Esophagus muscularis mucosa (tissue), 4 donors: Measurements from ENCODE around the gene MITD1. TPM values are rescaled to one million over a fixed set of nuclear protein-coding genes. Genes with fewer than 3 reads are reported as not detected.
"Not testable (repeated sequence)": the region's sequence is repeated elsewhere in the genome, so short reads cannot be mapped to it uniquely, and the experiment has no call there.

Experiments used
- DNase-seq: peaks from one replicate; pipeline ENCODE4 v3.0.0-alpha.2; 2017; ENCODE audit errors: extremely low spot score
- H3K27ac ChIP-seq, 4 donors: fragments of 200-600 bp; sonication (generic); replicated peaks in 1 of 4; 1 replicate in 3 of 4; 2 replicates in 1 of 4; pipeline ENCODE4 v1.5.1; 2016 to 2019; ENCODE audit warnings: mild to moderate bottlenecking in 1 of 4
- H3K27me3 ChIP-seq, 4 donors: fragments of 200-600 bp; sonication (generic); one replicate each; pipeline versions ENCODE4 v1.5.1 to v1.6.0; 2016 to 2019
- H3K36me3 ChIP-seq, 4 donors: fragments of 200-600 bp; sonication (generic); one replicate each; pipeline ENCODE4 v1.5.1; 2016 to 2019
- H3K4me1 ChIP-seq, 4 donors: fragments of 200-600 bp; sonication (generic); one replicate each; pipeline ENCODE4 v1.5.1; 2016 to 2019
- H3K4me3 ChIP-seq, 4 donors: fragments of 200-600 bp; sonication (generic); 1 replicate in 2 of 4; 2 replicates in 2 of 4; pipeline ENCODE4 v1.5.1; 2016 to 2019; ENCODE audit warnings: mild to moderate bottlenecking in 4 of 4, moderate library complexity in 1 of 4
- H3K9me3 ChIP-seq, 4 donors: fragments of 200-600 bp; sonication (generic); 1 replicate in 3 of 4; 2 replicates in 1 of 4; pipeline ENCODE4 v1.5.1; 2016 to 2019
- CTCF ChIP-seq, 3 experiments: fragments of 200-600 bp in 2 of 3; fragments of 450-650 bp in 1 of 3; sonication (generic) in 2 of 3; IDR thresholded peaks; one replicate each; pipeline ENCODE4 v1.5.1; 2017 to 2019; ENCODE audit warnings: antibody characterized with exemption in 3 of 3, mild to moderate bottlenecking in 2 of 3, moderate library complexity in 1 of 3
- EP300 ChIP-seq: sonication (generic); formaldehyde crosslinking; IDR thresholded peaks from one replicate; pipeline ENCODE4 v1.6.1; 2017; ENCODE audit warnings: antibody characterized with exemption
- POLR2A ChIP-seq: fragments of 450-650 bp; IDR thresholded peaks from one replicate; pipeline ENCODE4 v1.6.1; 2017; ENCODE audit warnings: antibody characterized with exemption, moderate library complexity, mild to moderate bottlenecking, low read depth
- POLR2AphosphoS5 ChIP-seq, 2 donors: sonication (generic); formaldehyde crosslinking; IDR thresholded peaks; one replicate each; pipeline ENCODE4 v1.6.1; 2017; ENCODE audit warnings: antibody characterized with exemption in 2 of 2
- WGBS: methylation state at CpG from one replicate; pipeline ENCODE4 v1.1.5; 2018; 5-methylcytosine and 5-hydroxymethylcytosine counted together
- intact Hi-C: fragments of 100-400 bp; cut with DNase I; formaldehyde crosslinking; loops from one replicate; pipeline ENCODE4 v1.15.1; 2023
- total RNA-seq, 4 donors: library from RNA; depleted of rRNA; stranded (reverse); fragments of >200 nt; gene quantifications; one replicate each; pipeline versions ENCODE4 v1.1.0 to v1.2.1, GENCODE V29; 2016

MITD1 gene
- total RNA-seq, 4 donors from 2014 or later: 15.6 to 17.3 (median 17.0) TPM

- peaks cover 6 to 27% (median 14%) of the 10 kb centered on the region in 4 donors for H3K36me3 ChIP-seq
- no peak overlapping the region for H3K4me3 ChIP-seq
- WGBS: 89% methylated on average over 4 of the region's 4 CpGs
- DNase-seq: no peak
- peak in 1 of 3 experiments; percentile 20 for TF ChIP-seq CTCF (IDR thresholded peaks at IDR 0.05)
- TF ChIP-seq POLR2AphosphoS5 (IDR thresholded peaks at IDR 0.05): no peak
- TF ChIP-seq POLR2A: no peak
- no peaks in the 10 kb centered on the region for H3K4me1 ChIP-seq
- intact Hi-C loops: no loop called here
- no peaks in the 10 kb centered on the region for H3K27me3 ChIP-seq
- no peak overlapping the region for H3K27ac ChIP-seq
- no peaks in the 10 kb centered on the region for H3K9me3 ChIP-seq
Observed at GRCh38 chr2:99201959-99202678, 21.3 kb upstream of the MITD1 start.

GRCh38 chr2:99200076-99200800 is 19.4 kb upstream of the MITD1 start:
- 90% methylated on average over 7 of the region's 7 CpGs for WGBS
- TF ChIP-seq EP300: no peak
- TF ChIP-seq POLR2A: no peak
- no peak for TF ChIP-seq CTCF (IDR thresholded peaks at IDR 0.05)
- TF ChIP-seq POLR2AphosphoS5 (IDR thresholded peaks at IDR 0.05): no peak
- Histone ChIP-seq H3K4me3 (no peak overlapping the region), H3K36me3 (peaks cover 25 to 46% (median 33%) of the 10 kb centered on the region in 4 donors), H3K27ac (no peak overlapping the region), H3K27me3 (no peaks in the 10 kb centered on the region), H3K9me3 (no peaks in the 10 kb centered on the region), H3K4me1 (no peaks in the 10 kb centered on the region)
- intact Hi-C loops: no loop called here
- DNase-seq: no peak

GRCh38 chr2:99198103-99198841 is 17.4 kb upstream of the MITD1 start:
- no peak for DNase-seq
- peaks cover 29 to 63% (median 42%) of the 10 kb centered on the region in 4 donors for H3K36me3 ChIP-seq
- no peak overlapping the region for H3K4me3 ChIP-seq
- intact Hi-C loops: no loop called here
- no peak for TF ChIP-seq CTCF (IDR thresholded peaks at IDR 0.05)
- no peak for TF ChIP-seq POLR2A
- no peak for TF ChIP-seq EP300
- TF ChIP-seq POLR2AphosphoS5 (IDR thresholded peaks at IDR 0.05): no peak
- no peak overlapping the region for H3K27ac ChIP-seq
- H3K27me3 ChIP-seq: no peaks in the 10 kb centered on the region
- no peaks in the 10 kb centered on the region for H3K9me3 ChIP-seq
- no peaks in the 10 kb centered on the region for H3K4me1 ChIP-seq
- WGBS: 91% methylated on average over 6 of the region's 6 CpGs

- H3K27ac ChIP-seq, DNase-seq, H3K4me1 ChIP-seq, intact Hi-C loops, H3K4me3 ChIP-seq, H3K27me3 ChIP-seq, H3K9me3 ChIP-seq: not testable (repeated sequence)
- peaks cover 31 to 95% (median 67%) of the 10 kb centered on the region in 4 donors for H3K36me3 ChIP-seq
- whole genome bisulfite sequencing: 99% methylated on average over 4 of the region's 4 CpGs
Observed at GRCh38 chr2:99192364-99192763, 11.5 kb upstream of the MITD1 start.

GRCh38 chr2:99190548-99190947 is 9.7 kb upstream of the MITD1 start:
- H3K36me3 ChIP-seq: peaks cover 13 to 85% (median 55%) of the 10 kb centered on the region in 4 donors

More at GRCh38 chr2:99190548-99190947, 9.7 kb upstream of the MITD1 start:
- no peak for DNase-seq
- H3K27ac ChIP-seq: no peak overlapping the region
- H3K4me3 ChIP-seq: no peak overlapping the region
- TF ChIP-seq POLR2A: no peak
- TF ChIP-seq EP300: no peak
- no peak for TF ChIP-seq CTCF (IDR thresholded peaks at IDR 0.05)
- TF ChIP-seq POLR2AphosphoS5 (IDR thresholded peaks at IDR 0.05): no peak
- H3K9me3 ChIP-seq: no peaks in the 10 kb centered on the region
- WGBS: 86% methylated on average over 1 of the region's 1 CpG
- no peaks in the 10 kb centered on the region for H3K4me1 ChIP-seq
- intact Hi-C loops: no loop called here
- H3K27me3 ChIP-seq: no peaks in the 10 kb centered on the region
